Renal cortical epithelial cell (primary cell): Measurements from ENCODE around the gene TEX2. TPM values are rescaled to one million over a fixed set of nuclear protein-coding genes. Genes with fewer than 3 reads are reported as not detected.

Experiments
- DNase-seq: peaks from one replicate; pipeline ENCODE4 v3.0.0-alpha.2; 2011; ENCODE audit warnings: low read depth
- total RNA-seq: library from RNA; depleted of rRNA; stranded (reverse); fragments of >200 nt; gene quantifications from 2 replicates; pipeline ENCODE4 v1.2.3, GENCODE V29; 2014

TEX2 gene
- total RNA-seq, 1 donor from 2014 or later: 62.6 TPM

DNA sequence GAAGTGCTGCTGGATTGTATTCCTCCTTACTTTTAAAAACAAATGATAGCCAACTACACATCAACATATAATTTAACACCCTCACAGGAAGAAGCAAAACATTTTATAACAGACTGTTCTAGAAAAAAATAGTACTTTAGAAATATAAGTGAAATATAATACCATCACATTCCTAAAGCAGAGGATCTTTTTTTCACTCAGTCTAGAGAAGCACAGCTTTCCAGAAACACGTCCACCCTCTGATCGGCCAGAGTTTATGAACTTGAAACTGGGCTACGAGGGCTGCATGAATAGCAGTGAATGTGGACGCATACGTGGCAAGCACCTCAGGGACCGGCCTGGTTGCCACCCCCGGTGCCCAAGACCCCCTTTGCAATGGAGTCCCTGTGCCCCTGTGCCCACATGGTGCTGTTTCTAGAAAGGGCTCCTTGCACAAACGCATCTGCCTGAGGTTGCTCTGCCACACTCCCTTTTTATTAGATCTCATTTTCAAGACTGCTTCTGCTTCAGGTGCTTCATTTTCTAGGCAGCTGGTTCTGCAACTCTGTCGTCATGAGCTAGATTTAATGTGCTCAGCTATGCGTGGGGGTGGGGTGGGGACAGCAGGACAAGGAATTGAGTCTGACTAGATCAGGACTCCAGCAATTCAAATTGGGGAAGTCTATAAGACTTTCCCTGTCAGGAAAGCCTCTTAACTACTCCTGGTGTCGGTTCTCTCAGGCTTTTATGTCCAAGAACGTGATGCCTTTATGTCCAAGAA lies 104.0 kb downstream of the TEX2 start:
- peak; percentile 13 for DNase-seq

DNA sequence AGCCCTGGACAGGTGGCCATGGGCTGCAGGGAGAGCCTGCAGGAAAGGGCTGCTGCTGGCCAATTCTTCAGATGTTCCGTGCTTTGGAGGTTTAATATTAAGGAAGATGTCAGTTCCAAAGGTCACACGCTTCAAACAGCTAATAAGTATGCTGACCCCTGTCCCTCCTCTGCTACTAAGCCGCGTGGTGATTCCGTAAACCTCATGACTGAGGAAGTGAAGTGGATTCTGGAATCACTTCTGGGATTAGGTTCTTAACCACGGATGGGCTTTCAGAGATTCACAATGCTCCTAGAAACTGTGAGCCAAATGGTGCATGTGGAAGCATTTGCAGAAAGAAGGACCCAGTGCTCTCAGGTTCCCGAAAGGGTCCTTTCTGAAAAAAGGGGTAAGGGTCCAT lies 104.7 kb downstream of the TEX2 start:
- no peak for DNase-seq

DNA sequence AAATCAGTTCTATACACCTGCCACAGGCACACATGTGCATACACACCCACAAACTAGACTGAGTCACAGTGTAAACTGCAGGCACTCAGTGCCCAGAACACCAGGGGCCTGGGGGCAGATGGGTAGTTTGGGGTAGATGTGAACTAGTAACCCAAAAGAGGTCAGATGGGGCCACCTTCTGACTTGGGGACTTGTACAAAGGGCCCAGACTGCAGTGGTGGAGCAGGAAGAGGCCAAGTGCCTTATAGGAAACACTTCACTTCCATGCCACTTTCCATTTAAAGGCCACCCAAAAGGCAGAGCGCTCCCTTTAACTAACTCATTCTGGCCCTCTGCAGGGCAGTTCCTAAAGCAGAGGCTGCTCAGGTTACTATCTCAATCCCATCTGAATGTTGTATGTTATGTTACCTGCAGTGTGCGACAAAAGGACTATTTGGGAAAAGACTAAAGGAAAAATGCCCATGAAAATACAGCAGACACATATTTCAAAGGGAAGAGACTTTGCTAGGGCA lies 105.3 kb downstream of the TEX2 start:
- no peak for DNase-seq

DNA sequence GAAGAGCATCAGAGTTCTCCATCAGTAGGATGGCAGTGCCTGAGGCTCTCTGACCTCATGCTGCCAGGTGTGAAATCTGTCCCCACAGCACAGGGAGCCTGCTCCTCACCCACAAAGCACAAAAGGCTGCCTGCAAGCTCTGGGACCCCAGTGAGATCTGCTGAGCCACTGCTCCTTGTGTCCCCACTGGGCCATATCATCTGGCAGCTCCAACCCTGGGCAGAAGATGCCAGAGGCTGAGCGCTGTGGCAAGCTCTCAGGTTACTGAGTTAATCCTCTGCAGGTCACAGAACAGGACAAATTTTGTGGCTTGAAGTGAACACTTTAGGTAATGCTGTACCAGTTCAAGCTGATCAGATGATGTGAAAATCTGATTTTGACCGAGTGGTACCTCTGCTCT lies 106.4 kb downstream of the TEX2 start:
- DNase-seq: no peak

DNA sequence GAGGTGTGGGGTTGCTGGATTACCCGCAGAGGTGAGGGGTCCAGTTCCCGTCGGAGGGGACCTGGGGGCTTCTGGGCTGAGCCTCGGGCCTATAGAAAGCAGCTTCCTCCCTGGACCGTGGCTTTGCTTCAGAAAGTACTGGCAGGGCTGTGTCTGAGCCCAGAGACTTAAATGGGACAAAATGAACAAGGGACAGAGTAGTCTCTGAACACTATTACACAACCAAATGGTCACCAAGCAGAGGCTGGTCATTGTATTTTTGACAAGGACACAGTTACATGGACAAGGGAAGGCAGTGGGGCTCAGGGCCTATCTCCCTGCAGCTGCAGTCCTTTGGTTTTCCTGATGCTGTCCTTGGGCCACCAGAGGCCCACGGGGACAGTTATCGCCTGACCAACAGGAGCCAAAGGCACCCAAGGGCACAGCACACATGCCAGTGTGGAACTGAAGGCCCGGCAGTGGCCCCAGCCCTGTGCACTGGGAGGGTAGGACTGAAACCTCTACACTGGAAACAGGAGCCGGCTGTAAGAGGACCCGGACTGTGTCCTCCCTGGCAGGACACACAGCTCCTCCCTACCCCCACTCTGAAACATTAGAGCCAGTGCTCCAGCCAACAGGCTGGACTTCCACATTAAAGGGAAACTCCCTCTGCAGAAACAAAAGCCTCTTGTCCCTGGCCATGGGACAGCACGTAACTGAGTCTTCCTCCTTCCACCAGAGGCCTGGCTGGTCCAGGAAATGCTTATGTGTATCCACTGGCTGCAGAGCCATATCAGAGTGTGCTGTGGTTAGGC lies 107.1 kb downstream of the TEX2 start:
- no peak for DNase-seq

DNA sequence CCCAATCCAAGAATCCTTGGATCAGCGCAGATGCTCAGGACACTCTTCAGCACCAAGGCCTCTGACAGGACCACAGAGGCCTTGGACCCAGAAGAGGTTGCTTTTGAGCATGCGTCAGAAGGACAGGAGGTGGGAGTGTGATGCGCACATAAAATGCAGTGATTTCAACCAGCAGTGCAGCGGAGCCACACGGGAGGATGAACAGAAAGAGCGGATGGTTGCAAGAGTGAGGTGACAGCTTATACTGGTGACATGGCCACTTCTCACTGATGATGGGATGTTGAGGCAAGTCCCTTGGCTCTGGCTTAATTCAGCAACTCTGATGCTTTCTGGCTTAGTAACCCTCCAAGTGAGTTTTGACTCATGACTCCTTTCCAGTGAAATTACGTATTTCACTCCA lies 107.9 kb downstream of the TEX2 start:
- no peak for DNase-seq

DNA sequence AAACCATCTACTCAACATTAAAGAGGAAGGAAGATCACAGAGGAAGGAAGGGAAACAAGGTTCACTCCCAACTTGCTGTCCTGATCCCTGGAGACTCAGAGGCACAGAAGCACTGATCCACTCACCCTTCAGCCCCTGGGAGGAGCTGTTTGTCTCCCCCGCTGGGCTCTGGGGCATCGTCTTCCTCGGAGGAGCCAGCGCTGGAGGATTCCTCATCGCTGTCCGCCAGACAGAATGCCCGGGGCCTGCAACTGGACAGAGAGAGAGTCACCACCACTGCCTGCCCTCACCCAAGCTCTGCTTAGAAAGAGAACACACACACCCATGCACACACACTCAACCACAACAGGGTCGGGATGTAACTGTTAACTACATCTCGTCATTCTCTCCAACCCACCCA lies 108.3 kb downstream of the TEX2 start:
- DNase-seq: no peak

DNA sequence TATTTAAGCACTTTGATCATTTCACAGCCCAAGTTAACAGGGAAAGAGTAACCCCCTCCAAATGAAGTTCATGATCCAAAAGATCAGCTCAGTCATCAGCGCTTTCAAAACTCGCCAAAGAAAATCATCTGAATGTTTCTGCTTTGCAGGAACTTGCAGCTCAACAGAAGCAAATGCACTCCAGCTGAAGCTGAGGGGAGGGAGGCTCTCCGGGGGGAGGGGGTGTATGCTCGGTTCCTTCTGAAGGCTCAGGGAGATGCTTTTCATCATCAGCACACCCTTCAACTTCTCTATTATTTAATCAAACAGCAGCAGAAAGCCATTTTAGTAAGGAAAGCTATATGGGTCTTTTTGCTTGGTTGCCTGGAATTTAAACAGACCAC lies 108.8 kb downstream of the TEX2 start:
- DNase-seq: no peak

DNA sequence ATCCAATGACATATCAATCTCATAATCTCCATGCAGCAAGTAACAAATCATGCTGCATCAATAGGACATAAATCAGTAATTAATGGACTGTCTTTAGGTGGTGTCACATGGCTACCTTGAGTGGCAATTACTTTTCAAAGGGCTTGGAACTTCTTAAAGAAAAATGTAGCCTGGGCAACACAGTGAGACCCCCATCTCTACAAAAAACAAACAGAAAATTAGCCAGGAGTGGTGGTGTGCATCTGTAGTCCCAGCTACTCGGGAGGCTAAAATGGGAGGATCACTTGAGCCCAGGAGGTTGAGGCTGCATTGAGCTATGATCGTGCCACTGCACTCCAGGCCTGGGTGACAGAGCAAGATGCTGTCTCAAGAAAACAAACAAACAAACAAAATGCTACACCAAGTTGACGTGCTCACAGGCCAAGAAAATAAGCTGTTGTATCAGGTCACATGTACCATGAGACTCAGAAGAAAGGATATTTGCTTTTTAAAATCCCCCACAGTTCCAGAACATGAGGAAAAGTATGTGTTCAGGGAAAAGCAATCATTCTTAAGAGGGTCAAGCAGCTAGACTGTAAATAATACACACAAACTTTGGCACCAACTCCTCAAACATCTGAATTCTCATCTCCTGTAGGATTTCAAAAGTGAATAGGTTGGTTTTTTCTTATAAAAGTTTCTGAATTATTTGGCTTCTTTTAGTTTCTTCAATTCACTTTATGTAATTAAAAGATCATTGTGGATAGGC lies 109.3 kb downstream of the TEX2 start:
- no peak for DNase-seq

DNA sequence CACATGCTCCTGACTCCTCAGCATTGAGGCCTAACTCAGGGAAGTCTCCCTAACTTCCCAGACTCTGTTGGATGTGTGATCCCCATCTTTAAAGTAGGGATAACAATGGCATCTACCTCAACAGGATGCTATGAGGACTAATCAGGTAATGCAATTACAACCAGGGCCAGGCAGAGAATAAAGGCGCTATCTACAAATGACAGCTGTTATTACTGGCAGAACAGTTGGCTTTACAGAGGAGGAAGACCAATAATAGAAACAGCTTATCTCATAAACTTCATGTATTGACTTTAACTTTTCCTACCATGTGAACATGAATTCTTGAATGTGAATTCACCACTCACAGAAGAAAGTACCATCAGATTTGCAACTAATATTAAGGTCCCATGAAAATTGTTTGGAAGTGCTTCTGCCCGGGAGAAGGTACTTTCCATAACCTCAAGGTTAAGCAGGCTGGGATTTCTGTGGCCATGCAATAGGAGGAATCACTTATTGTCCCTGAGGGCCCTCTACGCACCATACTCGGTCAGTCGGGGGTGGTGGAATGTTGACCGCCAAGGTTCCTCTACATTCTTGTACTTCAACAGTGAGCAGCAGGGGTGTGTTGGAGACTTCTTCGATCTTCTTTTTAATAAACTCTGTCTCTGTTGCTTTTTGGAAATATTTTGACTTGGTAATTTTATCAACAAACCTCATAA lies 110.5 kb downstream of the TEX2 start:
- no peak for DNase-seq

DNA sequence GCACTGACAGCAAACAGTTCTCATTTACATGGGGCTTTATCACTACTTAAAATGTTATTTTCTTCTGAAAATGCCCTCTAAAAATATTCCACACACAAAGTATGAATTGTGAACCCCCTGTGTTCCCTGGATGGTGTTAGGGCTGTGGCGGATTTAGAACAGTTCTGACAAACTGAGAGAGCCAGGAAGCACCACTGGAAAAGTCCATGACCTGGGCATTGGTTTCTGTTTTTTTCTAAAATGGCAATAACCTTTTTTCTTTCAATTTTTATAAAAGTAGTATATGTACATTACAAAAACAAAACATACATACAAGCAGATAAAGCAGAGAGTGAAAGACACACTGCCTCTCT lies 112.1 kb downstream of the TEX2 start:
- DNase-seq: no peak

DNA sequence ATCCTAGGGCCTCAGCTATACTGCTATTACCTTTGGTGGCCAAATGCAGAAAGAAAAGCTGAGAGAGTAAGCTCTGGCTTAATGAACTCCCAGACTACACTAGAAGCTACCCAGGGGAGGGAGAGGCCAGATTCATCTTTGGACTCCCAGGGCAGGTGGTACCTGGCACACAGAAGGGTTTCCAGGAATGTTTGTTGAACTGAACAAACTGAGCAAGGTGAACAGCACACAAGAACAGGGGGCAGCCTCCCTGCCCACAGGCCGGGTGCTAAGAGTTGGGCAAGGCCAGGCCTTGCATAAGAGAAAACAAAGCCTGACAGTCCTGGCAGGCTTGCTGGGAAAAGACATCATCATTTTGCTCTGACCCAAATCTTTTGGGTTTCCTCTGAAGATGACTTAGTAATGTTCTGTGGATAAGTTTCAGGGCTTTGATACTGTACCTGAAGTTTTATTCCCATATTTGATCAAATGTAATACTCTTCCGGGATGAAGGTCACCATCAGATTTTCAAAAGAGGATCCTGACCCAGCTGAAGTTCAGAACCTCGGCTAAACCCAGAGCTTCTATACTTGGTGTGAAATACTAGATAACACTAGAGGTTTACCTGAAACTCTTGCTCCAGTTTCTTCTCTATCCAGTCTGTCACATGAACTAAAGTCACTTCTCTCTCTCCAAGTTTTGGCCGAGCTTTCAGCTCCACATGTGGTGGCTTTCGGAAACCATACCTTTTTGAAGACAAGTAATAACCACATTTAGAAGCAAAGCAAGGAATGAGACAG lies 112.6 kb downstream of the TEX2 start:
- peak; percentile 51 for DNase-seq

DNA sequence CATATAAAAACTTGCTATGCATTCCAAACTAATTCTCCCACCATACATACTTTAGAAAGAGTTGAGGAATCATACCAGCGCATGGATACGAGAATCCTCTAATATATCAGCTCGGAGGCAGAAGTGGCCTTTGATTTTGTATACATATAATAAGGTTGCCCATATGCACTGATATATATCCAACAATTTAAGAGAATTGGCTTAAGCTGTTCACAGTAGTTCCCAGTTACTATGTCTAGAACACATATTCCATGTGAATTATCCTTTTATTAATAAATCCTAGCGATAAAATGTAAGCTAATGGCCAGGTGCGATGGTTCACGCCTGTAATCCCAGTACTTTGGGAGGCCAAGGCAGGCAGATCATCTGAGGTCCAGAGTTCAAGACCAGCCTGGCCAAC lies 113.9 kb downstream of the TEX2 start:
- no peak for DNase-seq

DNA sequence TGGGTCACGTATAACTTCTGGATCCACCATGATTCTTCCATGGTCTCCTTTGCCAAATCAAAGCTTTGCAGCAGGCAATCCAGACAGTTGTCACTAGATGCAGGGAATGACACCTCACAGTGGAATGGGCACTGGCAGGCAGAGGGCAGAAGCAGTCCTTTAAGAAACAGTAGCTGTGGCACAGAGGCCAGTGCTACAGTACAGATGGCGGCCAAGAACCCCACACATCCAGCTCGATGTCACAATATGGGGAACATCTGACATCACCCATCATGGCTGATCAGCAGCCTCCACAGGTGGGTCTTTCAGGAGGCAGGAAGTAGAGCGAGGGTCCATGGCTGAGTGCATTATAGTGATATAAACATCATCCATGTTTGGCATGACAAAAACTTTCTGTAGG lies 114.4 kb downstream of the TEX2 start:
- DNase-seq: no peak

DNA sequence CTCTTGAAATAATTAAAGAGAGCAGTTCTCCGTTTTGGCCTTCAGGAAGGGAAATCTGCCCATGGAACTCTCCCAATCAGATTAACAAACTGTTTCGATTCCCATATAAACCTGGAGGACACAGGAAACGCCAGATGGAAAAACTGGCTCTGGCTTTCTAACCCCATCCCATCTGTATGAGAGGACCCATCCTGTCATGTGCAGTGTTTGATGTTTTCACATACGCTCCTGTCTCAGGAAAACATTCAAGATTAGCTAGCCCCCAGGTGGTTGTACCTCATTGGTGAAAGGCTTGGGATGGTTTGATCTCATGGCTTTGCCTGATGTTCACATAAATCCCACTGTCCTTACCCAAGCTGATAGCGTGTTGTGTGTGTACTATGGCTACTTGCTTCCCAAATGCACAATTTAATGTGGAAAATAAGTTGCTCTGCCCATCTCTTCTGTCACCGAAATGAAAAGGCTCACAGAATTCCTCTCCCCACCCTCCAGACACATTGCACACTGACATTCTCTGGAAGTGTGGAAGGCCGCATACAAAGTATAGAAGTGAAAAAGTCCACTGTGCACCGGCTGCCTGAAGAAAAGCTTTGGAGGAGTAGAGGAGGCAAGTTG lies 114.9 kb downstream of the TEX2 start:
- no peak for DNase-seq

DNA sequence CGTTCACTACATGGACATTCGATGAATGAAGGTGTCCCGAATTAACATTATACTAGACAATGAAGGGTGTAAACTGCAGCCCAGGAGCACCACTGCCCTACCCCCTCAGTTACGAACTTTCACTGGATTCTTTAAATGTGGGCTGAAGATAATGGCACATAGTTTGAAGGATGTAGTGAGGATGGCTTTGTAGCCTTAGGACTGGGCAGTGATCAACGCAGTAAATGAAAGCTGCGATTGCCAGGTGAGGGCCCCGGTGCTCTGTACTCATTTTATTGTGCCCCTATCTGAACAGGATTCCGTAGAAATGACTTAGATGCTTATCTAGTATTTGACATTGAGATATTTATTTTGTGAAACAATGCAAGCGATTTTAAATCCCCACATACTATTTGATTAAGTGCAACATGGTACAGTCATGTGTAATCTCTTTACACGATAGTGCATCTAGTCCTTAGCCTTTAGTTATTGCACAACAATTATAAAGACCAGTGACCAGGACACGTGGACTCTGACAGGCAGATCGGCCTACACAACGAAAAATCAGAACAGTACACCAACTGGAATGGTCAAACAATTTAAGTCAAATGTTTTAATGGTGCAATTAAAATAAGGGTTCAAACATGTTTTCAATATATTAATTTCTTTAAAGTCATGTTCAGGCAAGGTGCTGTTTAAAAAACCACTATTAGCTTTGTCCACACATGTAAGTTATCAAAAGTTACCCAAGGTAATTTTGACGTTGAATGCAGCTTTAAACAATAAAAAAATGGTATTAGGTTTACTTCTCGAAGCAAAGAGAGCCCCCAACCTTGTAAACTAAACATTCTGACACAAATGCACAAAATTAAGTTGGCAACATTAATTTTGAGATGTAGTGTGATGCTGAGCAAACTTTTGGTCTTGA lies 115.7 kb downstream of the TEX2 start:
- no peak for DNase-seq

DNA sequence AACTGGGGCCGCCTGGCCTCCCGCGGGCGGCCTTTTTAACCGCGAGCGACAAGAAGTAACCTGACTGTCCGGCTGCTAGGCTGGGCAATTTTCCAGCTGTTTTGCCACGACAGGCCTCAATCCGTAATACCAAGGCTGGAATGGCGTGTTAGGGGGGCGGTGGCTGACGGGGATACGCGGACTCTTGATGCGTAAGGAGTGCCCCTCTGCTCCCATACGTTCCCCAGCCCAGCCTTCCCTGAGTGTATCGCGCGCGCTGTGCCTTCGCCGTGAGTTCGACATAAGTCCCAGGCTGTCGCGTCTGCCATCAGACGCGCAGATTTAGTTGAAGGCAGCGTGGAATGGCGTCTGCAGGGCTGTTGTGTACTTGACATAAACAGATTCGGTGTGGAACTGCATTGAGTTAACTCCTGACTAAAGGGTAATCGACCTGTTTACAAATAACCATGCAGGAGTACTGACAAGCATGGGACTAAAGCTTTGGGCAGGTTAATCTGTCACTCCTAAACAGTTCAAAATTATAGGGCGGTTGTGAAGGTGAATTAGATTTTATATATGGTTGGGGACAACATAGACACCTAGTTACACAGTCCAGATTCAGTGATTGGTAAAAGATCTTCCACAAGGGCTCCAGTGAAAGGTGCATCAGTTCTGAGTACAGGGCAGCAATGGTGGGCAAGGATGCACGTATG lies 116.5 kb downstream of the TEX2 start:
- peak; percentile 35 for DNase-seq

DNA sequence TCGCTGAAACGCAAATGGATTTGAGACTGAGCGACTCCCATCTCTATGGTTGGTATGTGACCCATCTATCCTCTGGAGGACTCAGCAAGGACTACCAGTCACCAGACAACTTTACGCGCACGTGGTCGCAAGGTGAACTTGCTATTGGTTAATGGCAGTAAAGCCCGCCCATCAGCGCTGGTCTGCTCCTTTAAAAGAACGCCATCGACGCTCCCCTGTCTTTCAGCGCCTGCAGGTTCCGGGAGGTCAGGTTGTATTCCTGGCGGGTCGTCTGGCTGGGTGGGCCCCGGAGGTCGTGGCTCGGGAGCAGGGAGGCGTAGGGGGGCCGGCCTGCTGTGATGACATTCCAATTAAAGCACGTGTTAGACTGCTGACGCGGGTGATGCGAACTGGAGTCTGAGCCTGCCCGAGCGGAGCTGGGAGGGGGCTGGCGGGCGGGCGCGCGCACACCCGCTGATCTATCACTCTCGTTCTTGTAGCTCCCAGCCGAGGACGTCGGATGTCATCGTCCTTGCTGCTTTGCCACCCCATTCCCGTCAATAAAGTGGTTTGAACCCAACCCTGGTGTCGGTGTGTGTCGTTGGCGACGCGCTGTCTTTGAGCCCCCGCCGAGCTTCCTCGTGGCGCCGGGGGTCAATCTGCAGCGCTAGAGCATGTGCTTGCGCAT lies 117.2 kb downstream of the TEX2 start:
- peak; percentile 100 for DNase-seq

DNA sequence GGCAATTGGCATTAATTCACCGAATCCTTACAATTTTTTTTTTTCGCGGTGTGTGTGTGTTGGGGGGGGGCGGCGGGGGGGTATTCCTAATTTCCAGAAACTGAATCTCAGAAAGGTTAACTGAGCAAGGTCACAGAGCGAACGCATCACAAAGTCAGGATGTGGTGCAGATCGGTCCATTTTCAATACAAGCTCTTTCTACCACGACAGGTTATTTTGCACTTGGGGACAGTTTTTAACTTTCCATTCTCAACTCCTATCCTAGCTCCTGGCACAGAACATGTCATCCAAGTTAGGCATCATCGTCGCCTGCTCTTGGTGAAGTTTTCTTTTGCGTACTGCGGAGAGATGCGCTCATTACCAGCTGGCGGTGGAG lies 117.7 kb downstream of the TEX2 start:
- no peak for DNase-seq
